WTC11 (cell line): ENCODE results near the gene PPP1R9A. TPM values are rescaled to one million over a fixed set of nuclear protein-coding genes. Genes with fewer than 3 reads are reported as not detected.

Source experiments
- ATAC-seq: fragments of 200-7000 bp; cut with Tn5 transposase; 2 replicates; pipeline ENCODE4 v1.10.0; 2021; ENCODE audit warnings: mild to moderate bottlenecking, moderate library complexity
- CTCF ChIA-PET: fragments of 300-600 bp; sonication (Branson Sonifier 250); formaldehyde crosslinking; loops from one replicate; lab custom pipeline; 2021; ENCODE audit warnings: antibody characterized with exemption; lab: Charles Lee
- POLR2A ChIA-PET: fragments of 350-600 bp; sonication (Branson Sonifier 250); formaldehyde crosslinking; loops from one replicate; lab custom pipeline; 2021; ENCODE audit warnings: antibody characterized with exemption; lab: Charles Lee
- DNase-seq: peaks from one replicate; pipeline ENCODE4 v3.0.0; 2021; ENCODE audit warnings: low spot score
- H3K27ac Mint-ChIP-seq: 2 replicates; pipeline ENCODE4 v1.8.0; 2021; ENCODE audit warnings: mixed read lengths
- H3K27me3 Mint-ChIP-seq: 2 replicates; pipeline ENCODE4 v1.8.0; 2021; ENCODE audit warnings: low read depth, mild to moderate bottlenecking, moderate library complexity, mixed read lengths
- H3K36me3 Mint-ChIP-seq: 2 replicates; pipeline ENCODE4 v1.8.0; 2021; ENCODE audit warnings: mixed read lengths
- H3K4me1 Mint-ChIP-seq: 2 replicates; pipeline ENCODE4 v1.8.0; 2022; ENCODE audit warnings: mixed read lengths
- H3K4me3 Mint-ChIP-seq: 2 replicates; pipeline ENCODE4 v1.8.0; 2021; ENCODE audit warnings: mild to moderate bottlenecking, moderate library complexity, mixed read lengths
- H3K9me3 Mint-ChIP-seq: 2 replicates; pipeline ENCODE4 v1.8.0; 2021; ENCODE audit warnings: mixed read lengths
- CREM ChIP-seq: sonication (generic); formaldehyde crosslinking; IDR thresholded peaks from 2 replicates; pipeline ENCODE4 v1.8.1; 2022; ENCODE audit warnings: mild to moderate bottlenecking, missing genetic modification reagents, moderate library complexity
- CTCF ChIP-seq: fragments of 200-600 bp; IDR thresholded peaks from 2 replicates; pipeline ENCODE4 v1.8.0; 2022; ENCODE audit warnings: antibody characterized with exemption
- ESRRA ChIP-seq: sonication (generic); formaldehyde crosslinking; IDR thresholded peaks from 2 replicates; pipeline ENCODE4 v1.8.1; 2022; ENCODE audit warnings: mild to moderate bottlenecking, missing genetic modification reagents, borderline replicate concordance
- ETV6 ChIP-seq: sonication (generic); formaldehyde crosslinking; IDR thresholded peaks from 2 replicates; pipeline ENCODE4 v1.8.1; 2022; ENCODE audit warnings: mild to moderate bottlenecking, missing genetic modification reagents
- JAZF1 ChIP-seq: fragments of 250-450 bp; sonication (Bioruptor Pico); IDR thresholded peaks from 2 replicates; pipeline ENCODE4 v1.9.0; 2021; ENCODE audit warnings: moderate library complexity, mild to moderate bottlenecking, inconsistent platforms
- JUN ChIP-seq: sonication (generic); formaldehyde crosslinking; IDR thresholded peaks from 2 replicates; pipeline ENCODE4 v1.8.0; 2023; ENCODE audit warnings: mild to moderate bottlenecking, missing genetic modification reagents
- MAX ChIP-seq: sonication (generic); formaldehyde crosslinking; IDR thresholded peaks from 2 replicates; pipeline ENCODE4 v1.8.0; 2022; ENCODE audit warnings: mild to moderate bottlenecking, missing genetic modification reagents
- MXD4 ChIP-seq: fragments of 250-450 bp; sonication (Bioruptor Pico); IDR thresholded peaks from 2 replicates; pipeline ENCODE4 v1.8.0; 2021; ENCODE audit warnings: mild to moderate bottlenecking, moderate library complexity, borderline replicate concordance
- NFATC4 ChIP-seq: fragments of 250-450 bp; sonication (Bioruptor Pico); IDR thresholded peaks from 2 replicates; pipeline ENCODE4 v1.9.0; 2021; ENCODE audit warnings: mild to moderate bottlenecking
- NFE2L1 ChIP-seq: sonication (generic); formaldehyde crosslinking; IDR thresholded peaks from 2 replicates; pipeline ENCODE4 v1.8.1; 2023; ENCODE audit warnings: missing genetic modification reagents
- NFYB ChIP-seq: sonication (generic); formaldehyde crosslinking; conservative IDR thresholded peaks from 2 replicates; pipeline ENCODE4 v1.8.0; 2022; ENCODE audit warnings: low read depth, missing genetic modification reagents
- OVOL2 ChIP-seq: fragments of 250-450 bp; sonication (Bioruptor Pico); IDR thresholded peaks from 2 replicates; pipeline ENCODE4 v1.9.0; 2021; ENCODE audit warnings: mild to moderate bottlenecking, borderline replicate concordance
- SMAD4 ChIP-seq: sonication (generic); formaldehyde crosslinking; IDR thresholded peaks from 2 replicates; pipeline ENCODE4 v1.8.0; 2022; ENCODE audit warnings: mild to moderate bottlenecking, missing genetic modification reagents
- TCF7 ChIP-seq: sonication (generic); formaldehyde crosslinking; IDR thresholded peaks from 2 replicates; pipeline ENCODE4 v1.8.0; 2022; ENCODE audit warnings: mild to moderate bottlenecking, low read depth, missing genetic modification reagents, moderate library complexity
- TEAD4 ChIP-seq: sonication (generic); formaldehyde crosslinking; IDR thresholded peaks from 2 replicates; pipeline ENCODE4 v1.8.0; 2022; ENCODE audit warnings: mild to moderate bottlenecking, missing genetic modification reagents
- USF1 ChIP-seq: sonication (generic); formaldehyde crosslinking; IDR thresholded peaks from 2 replicates; pipeline ENCODE4 v1.8.0; 2022; ENCODE audit warnings: mild to moderate bottlenecking, missing genetic modification reagents
- ZBTB43 ChIP-seq: sonication (generic); formaldehyde crosslinking; IDR thresholded peaks from 2 replicates; pipeline ENCODE4 v1.8.1; 2023; ENCODE audit warnings: mild to moderate bottlenecking, missing genetic modification reagents
- ZMAT4 ChIP-seq: fragments of 250-450 bp; sonication (Bioruptor Pico); IDR thresholded peaks from 2 replicates; pipeline ENCODE4 v1.9.0; 2021; ENCODE audit warnings: mild to moderate bottlenecking
- ZNF425 ChIP-seq: fragments of 250-450 bp; sonication (Bioruptor Pico); conservative IDR thresholded peaks from 2 replicates; pipeline ENCODE4 v1.9.0; 2021; ENCODE audit warnings: mild to moderate bottlenecking
- ZNF512 ChIP-seq: sonication (generic); formaldehyde crosslinking; IDR thresholded peaks from 2 replicates; pipeline ENCODE4 v1.8.1; 2022; ENCODE audit warnings: missing genetic modification reagents, borderline replicate concordance
- ZNF671 ChIP-seq: fragments of 250-450 bp; sonication (Bioruptor Pico); IDR thresholded peaks from 2 replicates; pipeline ENCODE4 v1.8.0; 2021; ENCODE audit warnings: mild to moderate bottlenecking
- total RNA-seq: library from RNA; stranded (reverse); gene quantifications from 3 replicates; pipeline ENCODE4 v1.2.3, GENCODE V29; 2021
- TF ChIP-seq, protein P1 (sequence below): sonication (generic); formaldehyde crosslinking; IDR thresholded peaks from 2 replicates; pipeline ENCODE4 v1.8.0; 2022; ENCODE audit warnings: mild to moderate bottlenecking, missing genetic modification reagents
- TF ChIP-seq, protein P2 (sequence below): sonication (generic); formaldehyde crosslinking; IDR thresholded peaks from 2 replicates; pipeline ENCODE4 v1.8.0; 2023; ENCODE audit warnings: mild to moderate bottlenecking, missing genetic modification reagents

Gene PPP1R9A
- total RNA-seq, 1 experiment from 2014 or later, result 16.8 TPM

DNA sequence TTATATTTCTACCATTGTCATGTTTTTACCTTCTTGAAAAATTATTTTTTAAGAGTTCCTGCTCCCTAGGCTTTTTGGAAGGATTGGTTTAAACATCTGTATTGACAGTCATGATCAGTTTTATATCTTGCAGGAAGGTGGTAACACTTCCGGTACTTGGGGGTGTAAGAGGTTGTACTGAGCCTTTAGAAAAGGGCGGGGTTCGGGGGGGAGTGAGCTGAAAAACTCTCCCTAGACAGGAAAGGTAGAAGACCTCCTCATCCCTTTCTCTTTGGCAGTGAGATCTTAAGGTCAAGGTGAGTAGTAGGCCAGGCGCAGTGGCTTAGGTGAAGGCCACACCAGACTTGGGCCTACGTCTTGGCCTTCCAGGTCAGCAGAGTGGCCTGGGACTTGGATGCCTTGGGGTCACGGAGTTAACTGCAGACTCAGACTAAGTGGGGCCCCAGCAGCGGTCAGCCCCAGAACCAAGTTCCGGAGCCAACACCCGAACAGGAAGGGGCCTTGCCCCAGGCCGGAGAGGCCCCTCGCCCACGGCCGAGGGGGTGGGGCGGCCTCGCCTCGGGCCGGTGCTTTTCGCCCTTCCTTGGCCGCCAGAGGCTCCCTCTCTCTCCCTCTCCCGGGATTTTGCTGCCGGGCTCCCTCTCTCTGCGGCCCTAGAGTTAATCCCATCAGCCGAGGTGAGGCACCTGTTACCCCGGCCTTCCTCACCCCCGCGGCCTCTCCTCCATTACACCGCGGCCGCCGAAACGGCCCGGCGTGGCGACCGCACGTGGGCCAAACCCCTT, at the start of gene PPP1R9A (continued):
- 0 out of 2 replicates have a peak, but pooled peaks have one; percentile 21 for TF ChIP-seq ESRRA
- no peak for TF ChIP-seq SMAD4 (CRISPR knock-in tag)
- no peak for TF ChIP-seq NFE2L1 (CRISPR knock-in tag)
- no peak for TF ChIP-seq CREM
- TF ChIP-seq ZNF512 (CRISPR knock-in tag), result no peak
- TF ChIP-seq ZNF671 (CRISPR knock-in tag), result no peak
- TF ChIP-seq TEAD4 (CRISPR knock-in tag), result 0 out of 2 replicates have a peak, but pooled peaks have one; percentile 56
- no peak for TF ChIP-seq ZBTB43 (CRISPR knock-in tag)
- TF ChIP-seq CTCF, result no peak
- peak; percentile 71 for TF ChIP-seq ETV6 (CRISPR knock-in tag)
- TF ChIP-seq MXD4 (CRISPR knock-in tag), result no peak
- TF ChIP-seq JAZF1 (CRISPR knock-in tag), result no peak
- TF ChIP-seq OVOL2 (CRISPR knock-in tag), result no peak
- TF ChIP-seq JUN (CRISPR knock-in tag), result no peak
- TF ChIP-seq ZMAT4 (CRISPR knock-in tag), result no peak
- TF ChIP-seq, protein P1, sequence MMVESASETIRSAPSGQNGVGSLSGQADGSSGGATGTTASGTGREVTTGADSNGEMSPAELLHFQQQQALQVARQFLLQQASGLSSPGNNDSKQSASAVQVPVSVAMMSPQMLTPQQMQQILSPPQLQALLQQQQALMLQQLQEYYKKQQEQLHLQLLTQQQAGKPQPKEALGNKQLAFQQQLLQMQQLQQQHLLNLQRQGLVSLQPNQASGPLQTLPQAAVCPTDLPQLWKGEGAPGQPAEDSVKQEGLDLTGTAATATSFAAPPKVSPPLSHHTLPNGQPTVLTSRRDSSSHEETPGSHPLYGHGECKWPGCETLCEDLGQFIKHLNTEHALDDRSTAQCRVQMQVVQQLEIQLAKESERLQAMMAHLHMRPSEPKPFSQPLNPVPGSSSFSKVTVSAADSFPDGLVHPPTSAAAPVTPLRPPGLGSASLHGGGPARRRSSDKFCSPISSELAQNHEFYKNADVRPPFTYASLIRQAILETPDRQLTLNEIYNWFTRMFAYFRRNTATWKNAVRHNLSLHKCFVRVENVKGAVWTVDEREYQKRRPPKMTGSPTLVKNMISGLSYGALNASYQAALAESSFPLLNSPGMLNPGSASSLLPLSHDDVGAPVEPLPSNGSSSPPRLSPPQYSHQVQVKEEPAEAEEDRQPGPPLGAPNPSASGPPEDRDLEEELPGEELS, result peak; percentile 49
- TF ChIP-seq, all 79 proteins: peak for 10

DNA sequence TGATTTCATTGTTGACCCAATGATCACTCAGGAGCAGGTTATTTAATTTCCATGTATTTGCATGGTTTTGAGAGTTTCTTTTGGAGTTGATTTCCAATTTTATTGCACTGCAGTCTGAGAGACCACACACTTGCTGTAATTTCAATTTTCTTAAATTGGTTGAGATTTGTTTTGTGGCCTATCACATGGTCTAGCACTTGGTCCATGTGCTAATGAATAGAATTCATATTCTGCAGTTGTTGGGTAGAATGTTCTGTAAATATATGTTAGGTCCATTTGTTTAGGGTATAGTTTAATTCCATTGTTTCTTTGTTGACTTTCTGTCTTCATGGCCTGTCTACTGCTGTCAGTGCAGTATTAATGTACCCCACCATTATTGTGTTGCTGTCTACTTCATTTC, 36.3 kb upstream of the PPP1R9A start:
- Mint-ChIP-seq H3K4me1 (no peaks in the 10 kb centered on the region), H3K36me3 (no peaks in the 10 kb centered on the region; the same call in 1 of the 2 replicates), H3K27ac (no peak overlapping the region), H3K4me3 (no peak overlapping the region), H3K9me3 (peaks cover 31% of the 10 kb centered on the region), H3K27me3 (no peaks in the 10 kb centered on the region)
- ChIA-PET CTCF (no interaction called here), POLR2A (no interaction called here)
- no peak for ATAC-seq
- DNase-seq, result no peak
- TF ChIP-seq, protein P2, sequence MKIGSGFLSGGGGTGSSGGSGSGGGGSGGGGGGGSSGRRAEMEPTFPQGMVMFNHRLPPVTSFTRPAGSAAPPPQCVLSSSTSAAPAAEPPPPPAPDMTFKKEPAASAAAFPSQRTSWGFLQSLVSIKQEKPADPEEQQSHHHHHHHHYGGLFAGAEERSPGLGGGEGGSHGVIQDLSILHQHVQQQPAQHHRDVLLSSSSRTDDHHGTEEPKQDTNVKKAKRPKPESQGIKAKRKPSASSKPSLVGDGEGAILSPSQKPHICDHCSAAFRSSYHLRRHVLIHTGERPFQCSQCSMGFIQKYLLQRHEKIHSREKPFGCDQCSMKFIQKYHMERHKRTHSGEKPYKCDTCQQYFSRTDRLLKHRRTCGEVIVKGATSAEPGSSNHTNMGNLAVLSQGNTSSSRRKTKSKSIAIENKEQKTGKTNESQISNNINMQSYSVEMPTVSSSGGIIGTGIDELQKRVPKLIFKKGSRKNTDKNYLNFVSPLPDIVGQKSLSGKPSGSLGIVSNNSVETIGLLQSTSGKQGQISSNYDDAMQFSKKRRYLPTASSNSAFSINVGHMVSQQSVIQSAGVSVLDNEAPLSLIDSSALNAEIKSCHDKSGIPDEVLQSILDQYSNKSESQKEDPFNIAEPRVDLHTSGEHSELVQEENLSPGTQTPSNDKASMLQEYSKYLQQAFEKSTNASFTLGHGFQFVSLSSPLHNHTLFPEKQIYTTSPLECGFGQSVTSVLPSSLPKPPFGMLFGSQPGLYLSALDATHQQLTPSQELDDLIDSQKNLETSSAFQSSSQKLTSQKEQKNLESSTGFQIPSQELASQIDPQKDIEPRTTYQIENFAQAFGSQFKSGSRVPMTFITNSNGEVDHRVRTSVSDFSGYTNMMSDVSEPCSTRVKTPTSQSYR (CRISPR knock-in tag), result no peak
- TF ChIP-seq ZNF425 (CRISPR knock-in tag), result no peak
- TF ChIP-seq NFATC4 (CRISPR knock-in tag), result no peak
- no peak for TF ChIP-seq MXD4 (CRISPR knock-in tag)
- TF ChIP-seq MAX (CRISPR knock-in tag), result no peak
- no peak for TF ChIP-seq USF1 (CRISPR knock-in tag)
- no peak for TF ChIP-seq TCF7 (CRISPR knock-in tag)
- no peak for TF ChIP-seq NFYB
